Endothelial cell of umbilical vein (primary cell): ENCODE measurements around the gene GRK4. TPM values are rescaled to one million over a fixed set of nuclear protein-coding genes. Genes with fewer than 3 reads are reported as not detected.
"Not testable (repeated sequence)": the region's sequence is repeated elsewhere in the genome, so short reads cannot be mapped to it uniquely, and the experiment has no call there.

Experiments used
- BruUV-seq: library from RNA; stranded (reverse); fragments of 400-500 nt; replicated peaks from 2 replicates; lab custom pipeline; 2021; lab: Mats Ljungman, UMichigan
- CTCF ChIA-PET: fragments of 300-600, 350-600 bp; sonication (Branson Sonifier 250); formaldehyde crosslinking; loops from one replicate; lab custom pipeline; 2021; ENCODE audit warnings: antibody characterized with exemption, inconsistent platforms; lab: Charles Lee
- POLR2A ChIA-PET: fragments of 300-600, 350-600 bp; sonication (Branson Sonifier 250); formaldehyde crosslinking; loops from one replicate; lab custom pipeline; 2021; ENCODE audit warnings: antibody characterized with exemption, inconsistent platforms; lab: Charles Lee
- DNase-seq: peaks from one replicate; pipeline ENCODE4 v3.0.0-alpha.2; 2011; ENCODE audit warnings: low read depth, low spot score
- FAIRE-seq: peaks from 2 replicates; lab custom pipeline; 2011; peaks lifted over from hg19 to GRCh38; lab: Jason Lieb, UNC
- H2AFZ ChIP-seq: 2 replicates; pipeline ENCODE4 v1.6.0; 2012; ENCODE audit warnings: low read depth, low read length, control low read depth, inconsistent platforms
- H3K27ac ChIP-seq: 2 replicates; pipeline ENCODE4 v1.5.1; 2011; ENCODE audit warnings: low read depth, mild to moderate bottlenecking, control low read depth, low read length, moderate library complexity; ENCODE audit not compliant: insufficient read depth
- H3K27me3 ChIP-seq, 2 experiments: 2 replicates each; pipeline versions ENCODE4 v1.6.0 to v1.6.1; 2011; ENCODE audit warnings: low read length in 2 of 2, mixed read lengths in 1 of 2; ENCODE audit not compliant: control insufficient read depth in 2 of 2, insufficient read depth in 2 of 2
- H3K36me3 ChIP-seq, 2 experiments: 2 replicates in 1 of 2; 3 replicates in 1 of 2; pipeline ENCODE4 v1.5.1; 2011; ENCODE audit warnings: low read length in 2 of 2, mild to moderate bottlenecking in 1 of 2, moderate library complexity in 1 of 2; ENCODE audit not compliant: control insufficient read depth in 2 of 2, insufficient read depth in 2 of 2; ENCODE audit errors: extremely low read depth in 1 of 2
- H3K4me1 ChIP-seq: 3 replicates; pipeline ENCODE4 v1.5.1; 2011; ENCODE audit warnings: mild to moderate bottlenecking, low read length; ENCODE audit not compliant: control insufficient read depth, insufficient read depth; ENCODE audit errors: extremely low read depth
- H3K4me2 ChIP-seq: 2 replicates; pipeline ENCODE4 v1.6.1; 2011; ENCODE audit warnings: low read length, control low read depth, mixed read lengths; ENCODE audit not compliant: insufficient read depth
- H3K4me3 ChIP-seq, 3 experiments: fragments of 200-600 bp in 1 of 3; sonication (generic), shearing (Covaris generic) in 1 of 3; replicated peaks in 1 of 3; 2 replicates each; pipeline ENCODE4 v1.5.1; 2011 to 2016; ENCODE audit warnings: control low read depth in 3 of 3, low read length in 3 of 3, mild to moderate bottlenecking in 2 of 3, inconsistent platforms in 1 of 3, low read depth in 1 of 3, moderate library complexity in 1 of 3; ENCODE audit not compliant: insufficient read depth in 1 of 3
- H3K79me2 ChIP-seq: 2 replicates; pipeline ENCODE4 v1.6.0; 2012; ENCODE audit warnings: low read length, inconsistent platforms; ENCODE audit not compliant: control insufficient read depth, insufficient read depth
- H3K9ac ChIP-seq: replicated peaks from 2 replicates; pipeline ENCODE3; 2011; ENCODE audit warnings: low read length, control low read depth; ENCODE audit not compliant: insufficient read depth; ENCODE audit errors: extremely low read depth
- H3K9me1 ChIP-seq: replicated peaks from 3 replicates; pipeline ENCODE4 v1.6.0; 2011; ENCODE audit warnings: mild to moderate bottlenecking, low read length; ENCODE audit not compliant: control insufficient read depth, insufficient read depth; ENCODE audit errors: extremely low read depth
- H3K9me3 ChIP-seq: replicated peaks from 2 replicates; pipeline ENCODE4 v1.5.1; 2012; ENCODE audit warnings: low read length, inconsistent platforms; ENCODE audit not compliant: control insufficient read depth, insufficient read depth
- H4K20me1 ChIP-seq: replicated peaks from 2 replicates; pipeline ENCODE3; 2011; ENCODE audit warnings: mild to moderate bottlenecking, low read length; ENCODE audit not compliant: control insufficient read depth, insufficient read depth; ENCODE audit errors: extremely low read depth
- EZH2 ChIP-seq: IDR thresholded peaks from 2 replicates; pipeline ENCODE4 v1.6.1; 2012; ENCODE audit warnings: borderline replicate concordance, low read depth, mild to moderate bottlenecking, moderate library complexity, low read length, inconsistent platforms; ENCODE audit not compliant: severe bottlenecking
- dilution Hi-C: fragments of 300-500 bp; cut with MboI; formaldehyde crosslinking; loops from one replicate; pipeline ENCODE4 v1.15.0; 2019; ENCODE audit warnings: low sequenced_read_pairs; ENCODE audit not compliant: extremely low pct_ligation_motif_present
- intact Hi-C: fragments of 100-400 bp; cut with micrococcal nuclease; formaldehyde crosslinking; loops from one replicate; pipeline ENCODE4 v1.10.0; 2022
- polyA plus RNA-seq, 4 experiments: library from polyadenylated mRNA; depleted of rRNA in 3 of 4; stranded (reverse) in 3 of 4; unstranded in 1 of 4; fragments of >200 nt; gene quantifications; 2 replicates each; pipeline versions ENCODE4 v1.2.1 to v1.2.3, GENCODE V29; 2011 to 2012; ENCODE audit warnings: missing spikeins in 1 of 4
- total RNA-seq: library from RNA; stranded (reverse); gene quantifications from 2 replicates; pipeline ENCODE4 v1.2.3, GENCODE V29; 2021
- TF ChIP-seq, protein P1 (sequence below), 2 donors: IDR thresholded peaks; 1 replicate in 1 of 2; 2 replicates in 1 of 2; pipeline ENCODE4 v1.5.1; 2011; ENCODE audit warnings: low read length in 2 of 2, mild to moderate bottlenecking in 2 of 2, moderate library complexity in 2 of 2, control low read depth in 1 of 2, inconsistent platforms in 1 of 2, low read depth in 1 of 2; ENCODE audit not compliant: insufficient read depth in 1 of 2; ENCODE audit errors: extremely low read depth in 1 of 2

Gene GRK4
- total and polyA plus RNA-seq, 2 donors (not counting 3 experiments of a cell fraction or from before 2014, with no cell fraction given): 3.1 to 6.3 TPM

DNA sequence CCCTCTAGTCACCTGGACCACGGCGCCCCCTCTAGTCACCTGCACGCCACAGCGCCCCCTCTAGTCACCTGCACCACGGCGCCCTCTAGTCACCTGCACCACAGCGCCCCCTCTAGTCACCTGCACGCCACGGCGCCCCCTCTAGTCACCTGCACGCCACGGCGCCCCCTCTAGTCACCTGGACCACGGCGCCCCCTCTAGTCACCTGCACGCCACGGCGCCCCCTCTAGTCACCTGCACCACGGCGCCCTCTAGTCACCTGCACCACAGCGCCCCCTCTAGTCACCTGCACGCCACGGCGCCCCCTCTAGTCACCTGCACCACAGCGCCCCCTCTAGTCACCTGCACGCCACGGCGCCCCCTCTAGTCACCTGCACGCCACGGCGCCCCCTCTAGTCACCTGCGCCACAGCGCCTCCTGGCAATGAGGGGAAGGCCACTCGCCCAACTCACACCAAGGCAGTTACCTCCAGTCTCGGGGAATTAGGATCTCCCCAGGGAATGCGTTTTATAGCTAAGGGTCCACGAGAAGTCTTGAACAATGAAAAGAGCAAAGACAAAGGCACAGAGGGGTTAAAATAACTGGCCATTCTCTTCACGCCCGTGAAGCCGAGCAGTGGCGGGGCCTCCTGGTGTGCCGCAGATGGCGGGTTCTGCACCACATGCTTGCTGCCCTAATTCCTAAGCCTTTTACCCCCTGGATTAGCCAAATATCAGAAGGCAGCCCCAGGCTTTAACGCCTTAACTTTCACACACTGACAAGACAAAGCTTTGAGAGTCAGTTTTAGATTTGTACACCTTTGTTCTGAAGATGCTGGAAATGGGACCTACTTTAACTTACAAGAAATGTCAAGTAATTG lies 8.0 kb upstream of the GRK4 start:
- H2AFZ ChIP-seq, POLR2A ChIA-PET, H3K27me3 ChIP-seq, H3K9ac ChIP-seq, H3K9me3 ChIP-seq, FAIRE-seq, CTCF ChIA-PET, H3K4me3 ChIP-seq, BruUV-seq, H3K9me1 ChIP-seq, DNase-seq, H3K4me2 ChIP-seq, dilution Hi-C loops, intact Hi-C loops, H4K20me1 ChIP-seq, H3K27ac ChIP-seq: not testable (repeated sequence)
- Histone ChIP-seq H3K4me1 (peaks cover 13% of the 10 kb centered on the region), H3K79me2 (peaks cover 40% of the 10 kb centered on the region), H3K36me3 (peaks cover 30 to 34% of the 10 kb centered on the region in 2 experiments)
- TF ChIP-seq, protein P1, sequence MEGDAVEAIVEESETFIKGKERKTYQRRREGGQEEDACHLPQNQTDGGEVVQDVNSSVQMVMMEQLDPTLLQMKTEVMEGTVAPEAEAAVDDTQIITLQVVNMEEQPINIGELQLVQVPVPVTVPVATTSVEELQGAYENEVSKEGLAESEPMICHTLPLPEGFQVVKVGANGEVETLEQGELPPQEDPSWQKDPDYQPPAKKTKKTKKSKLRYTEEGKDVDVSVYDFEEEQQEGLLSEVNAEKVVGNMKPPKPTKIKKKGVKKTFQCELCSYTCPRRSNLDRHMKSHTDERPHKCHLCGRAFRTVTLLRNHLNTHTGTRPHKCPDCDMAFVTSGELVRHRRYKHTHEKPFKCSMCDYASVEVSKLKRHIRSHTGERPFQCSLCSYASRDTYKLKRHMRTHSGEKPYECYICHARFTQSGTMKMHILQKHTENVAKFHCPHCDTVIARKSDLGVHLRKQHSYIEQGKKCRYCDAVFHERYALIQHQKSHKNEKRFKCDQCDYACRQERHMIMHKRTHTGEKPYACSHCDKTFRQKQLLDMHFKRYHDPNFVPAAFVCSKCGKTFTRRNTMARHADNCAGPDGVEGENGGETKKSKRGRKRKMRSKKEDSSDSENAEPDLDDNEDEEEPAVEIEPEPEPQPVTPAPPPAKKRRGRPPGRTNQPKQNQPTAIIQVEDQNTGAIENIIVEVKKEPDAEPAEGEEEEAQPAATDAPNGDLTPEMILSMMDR (IDR thresholded peaks at IDR 0.05; ENCODE audit: extremely low read depth in 1 of 2, insufficient read depth in 1 of 2, low read depth in 1 of 2, low read length in 2 of 2): peak in 1 of 2 donors; percentile 12

DNA sequence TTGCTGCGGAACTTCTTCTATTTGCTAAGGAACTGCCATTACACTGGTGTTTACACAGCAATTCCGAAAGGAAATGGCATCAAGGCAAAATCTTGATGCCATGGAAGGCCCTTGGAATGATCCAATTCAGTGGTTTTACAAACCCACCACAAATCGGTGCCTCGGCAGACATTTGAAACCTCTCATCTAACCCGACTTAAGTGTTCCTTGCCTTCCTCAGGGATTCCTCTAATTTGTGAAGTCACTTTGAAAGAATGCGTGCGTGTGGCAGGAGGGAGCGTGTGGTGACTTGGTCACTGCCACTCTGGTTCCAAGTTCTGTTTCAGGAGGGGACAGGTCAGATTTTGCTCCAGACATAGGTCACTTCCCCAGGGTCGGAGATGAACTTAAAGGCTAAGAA lies 4.9 kb upstream of the GRK4 start:
- CTCF ChIA-PET: no interaction called here

DNA sequence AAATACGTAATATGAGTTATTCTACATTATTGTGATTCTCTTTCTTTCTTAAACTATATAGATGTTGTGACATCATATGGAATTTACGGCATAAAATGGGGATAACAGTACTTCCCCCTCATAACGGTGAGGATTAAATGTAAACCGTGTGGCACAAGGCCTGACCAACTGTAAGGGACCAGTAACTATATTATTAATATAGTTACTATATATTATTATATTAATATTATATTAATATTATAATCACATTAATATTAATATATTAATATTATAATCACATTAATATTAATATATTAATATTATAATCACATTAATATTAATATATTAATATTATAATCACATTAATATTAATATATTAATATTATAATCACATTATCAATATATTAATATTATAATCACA lies 2.9 kb upstream of the GRK4 start:
- H2AFZ ChIP-seq, FAIRE-seq, H4K20me1 ChIP-seq, H3K27ac ChIP-seq, H3K4me2 ChIP-seq, CTCF ChIA-PET, H3K9ac ChIP-seq, H3K27me3 ChIP-seq, DNase-seq, BruUV-seq, POLR2A ChIA-PET, H3K4me3 ChIP-seq, H3K9me3 ChIP-seq, H3K9me1 ChIP-seq, dilution Hi-C loops: not testable (repeated sequence)
- Histone ChIP-seq H3K79me2 (peaks cover 63% of the 10 kb centered on the region), H3K36me3 (peaks cover 11 to 21% of the 10 kb centered on the region in 2 experiments), H3K4me1 (peaks cover 33% of the 10 kb centered on the region)
- intact Hi-C loops: loop anchor here (5.0 to 10.0 kb wide), 2 partner anchors 77 to 546 kb away; partner anchors contain the start of genes CFAP99 and ZFYVE28

More for the DNA sequence above, 4.9 kb upstream of the GRK4 start:
- FAIRE-seq (peak; percentile 59), DNase-seq (peak; percentile 64)
- H3K36me3 ChIP-seq: peaks cover 22% of the 10 kb centered on the region in 2 experiments
- peaks cover 2% of the 10 kb centered on the region for H4K20me1 ChIP-seq
- BruUV-seq: no TSS peak
- intact Hi-C loops (no loop called here), dilution Hi-C loops (no loop called here)
- no peaks in the 10 kb centered on the region for H3K9me1 ChIP-seq
- POLR2A ChIA-PET: no interaction called here
- peak overlapping the region; percentile 49 for H3K27ac ChIP-seq
- H3K79me2 ChIP-seq: peaks cover 60% of the 10 kb centered on the region
- H3K4me3 ChIP-seq: no peak overlapping the region
- no peak for TF ChIP-seq EZH2
- TF ChIP-seq, protein P1 (IDR thresholded peaks at IDR 0.05; ENCODE audit: extremely low read depth in 1 of 2, insufficient read depth in 1 of 2, low read depth in 1 of 2, low read length in 2 of 2): no peak
- peak overlapping the region; percentile 53 for H3K4me2 ChIP-seq
- H3K27me3 ChIP-seq: no peaks in the 10 kb centered on the region
- no peak overlapping the region for H3K9ac ChIP-seq
- H3K9me3 ChIP-seq: no peaks in the 10 kb centered on the region
- no peak overlapping the region for H2AFZ ChIP-seq
- H3K4me1 ChIP-seq: peaks cover 26% of the 10 kb centered on the region
